KBM-7 (cell line): ENCODE measurements around the gene DPCD.

ENCODE experiments used
- DNase-seq: peaks from one replicate; pipeline ENCODE4 v3.0.0-alpha.2; 2015
- in situ Hi-C: fragments of 300-500 bp; cut with MboI; formaldehyde crosslinking; loops from 2 replicates; pipeline ENCODE4 v1.14.3; 2020; ENCODE audit warnings: low sequenced_read_pairs, low pct_unique_long_range_greater_than_20kb, mixed read lengths

Gene DPCD

GRCh38 chr10:101645659-101646058 lies 57.5 kb downstream of the DPCD start:
- in situ Hi-C loops: no loop called here

GRCh38 chr10:101646364-101646763 lies 58.2 kb downstream of the DPCD start:
- DNase-seq: no peak
- in situ Hi-C loops: no loop called here

More at GRCh38 chr10:101645659-101646058, 57.5 kb downstream of the DPCD start:
- DNase-seq: no peak

GRCh38 chr10:101647255-101647654 lies 59.1 kb downstream of the DPCD start:
- in situ Hi-C loops: no loop called here
- DNase-seq: no peak

- no peak for DNase-seq
- in situ Hi-C loops: no loop called here
Observed at GRCh38 chr10:101649525-101650085, 61.5 kb downstream of the DPCD start.

- no peak for DNase-seq
- in situ Hi-C loops: no loop called here
Observed at GRCh38 chr10:101650863-101651262, 62.7 kb downstream of the DPCD start.

- in situ Hi-C loops: no loop called here
- no peak for DNase-seq
Observed at GRCh38 chr10:101651336-101651735, 63.2 kb downstream of the DPCD start.

GRCh38 chr10:101653536-101653935 lies 65.4 kb downstream of the DPCD start:
- in situ Hi-C loops: no loop called here
- no peak for DNase-seq

- DNase-seq: no peak
- in situ Hi-C loops: no loop called here
Observed at GRCh38 chr10:101655570-101655969, 67.4 kb downstream of the DPCD start.

GRCh38 chr10:101656890-101657289 lies 68.8 kb downstream of the DPCD start:
- DNase-seq: no peak
- in situ Hi-C loops: no loop called here

GRCh38 chr10:101658975-101659374 lies 70.9 kb downstream of the DPCD start:
- in situ Hi-C loops: no loop called here
- DNase-seq: no peak
